NB4 (cell line): ENCODE results near the gene CPT1B.

Experiments used
- DNase-seq: peaks from one replicate; pipeline ENCODE4 v3.0.0; 2010; ENCODE audit warnings: low read depth
- H3K4me3 ChIP-seq: one replicate; pipeline ENCODE4 v1.5.1; 2011; ENCODE audit warnings: mild to moderate bottlenecking, low read depth, low read length, moderate library complexity
- MYC ChIP-seq: IDR thresholded peaks from 2 replicates; pipeline ENCODE4 v1.6.1; 2011; ENCODE audit warnings: low read depth, low read length
- POLR2A ChIP-seq: IDR thresholded peaks from 2 replicates; pipeline ENCODE4 v1.6.1; 2011; ENCODE audit warnings: mild to moderate bottlenecking; ENCODE audit not compliant: insufficient read length; ENCODE audit errors: extremely low read depth
- TF ChIP-seq, protein P1 (sequence below): IDR thresholded peaks from one replicate; pipeline ENCODE4 v1.5.1; 2012; ENCODE audit warnings: low read depth, low read length
- TF ChIP-seq, protein P2 (sequence below): IDR thresholded peaks from 2 replicates; pipeline ENCODE4 v1.6.1; 2011; ENCODE audit warnings: low read depth, low read length

The CPT1B gene

DNA sequence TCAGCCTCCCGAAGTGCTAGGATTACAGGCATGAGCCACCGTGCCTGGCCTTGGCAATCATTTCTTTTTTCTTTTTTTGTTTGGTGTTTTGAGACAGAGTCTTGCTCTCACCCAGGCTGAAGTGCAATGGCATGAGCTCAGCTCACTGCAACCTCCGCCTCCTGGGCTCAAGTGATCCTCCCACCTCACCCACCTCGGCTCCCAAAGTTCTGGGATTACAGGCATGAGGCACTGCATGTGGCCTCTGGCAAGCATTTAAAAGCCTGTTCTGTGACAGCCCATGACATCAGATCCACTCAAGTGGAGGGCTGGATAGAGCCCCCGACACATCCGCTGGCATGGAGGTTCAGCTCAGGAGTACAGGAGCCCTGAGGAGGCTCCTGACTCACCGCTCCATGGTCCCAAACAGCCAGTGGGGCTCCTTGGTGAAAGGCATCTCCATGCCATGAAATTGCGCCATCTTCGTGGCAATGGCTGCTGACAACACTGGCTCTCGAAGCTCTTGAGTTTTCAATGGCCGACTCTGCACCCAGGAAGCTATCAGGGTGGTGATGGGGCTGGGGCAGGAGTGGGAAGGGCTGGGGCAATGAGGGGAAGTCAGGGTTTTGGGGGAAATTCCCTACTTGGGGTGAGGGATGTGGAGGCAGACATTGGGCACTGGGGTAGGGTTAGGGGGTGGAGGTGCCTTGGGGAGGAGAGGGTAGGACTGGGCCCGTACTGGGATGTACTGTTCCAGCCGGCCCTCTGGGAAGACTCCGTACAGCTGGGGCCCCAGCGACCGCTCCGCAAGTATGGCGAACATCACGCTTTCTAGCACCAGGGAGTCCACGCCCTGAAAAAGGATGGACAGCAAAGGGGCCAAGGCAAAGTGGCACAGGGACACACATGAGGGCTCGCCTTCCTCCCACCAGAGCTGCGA is 3.1 kb upstream of the CPT1B start:
- peak; percentile 44 for DNase-seq
- H3K4me3 ChIP-seq = peak overlapping the region; percentile 77
- TF ChIP-seq MYC (no peak), POLR2A (no peak)
- TF ChIP-seq, protein P1, sequence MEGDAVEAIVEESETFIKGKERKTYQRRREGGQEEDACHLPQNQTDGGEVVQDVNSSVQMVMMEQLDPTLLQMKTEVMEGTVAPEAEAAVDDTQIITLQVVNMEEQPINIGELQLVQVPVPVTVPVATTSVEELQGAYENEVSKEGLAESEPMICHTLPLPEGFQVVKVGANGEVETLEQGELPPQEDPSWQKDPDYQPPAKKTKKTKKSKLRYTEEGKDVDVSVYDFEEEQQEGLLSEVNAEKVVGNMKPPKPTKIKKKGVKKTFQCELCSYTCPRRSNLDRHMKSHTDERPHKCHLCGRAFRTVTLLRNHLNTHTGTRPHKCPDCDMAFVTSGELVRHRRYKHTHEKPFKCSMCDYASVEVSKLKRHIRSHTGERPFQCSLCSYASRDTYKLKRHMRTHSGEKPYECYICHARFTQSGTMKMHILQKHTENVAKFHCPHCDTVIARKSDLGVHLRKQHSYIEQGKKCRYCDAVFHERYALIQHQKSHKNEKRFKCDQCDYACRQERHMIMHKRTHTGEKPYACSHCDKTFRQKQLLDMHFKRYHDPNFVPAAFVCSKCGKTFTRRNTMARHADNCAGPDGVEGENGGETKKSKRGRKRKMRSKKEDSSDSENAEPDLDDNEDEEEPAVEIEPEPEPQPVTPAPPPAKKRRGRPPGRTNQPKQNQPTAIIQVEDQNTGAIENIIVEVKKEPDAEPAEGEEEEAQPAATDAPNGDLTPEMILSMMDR = no peak

DNA sequence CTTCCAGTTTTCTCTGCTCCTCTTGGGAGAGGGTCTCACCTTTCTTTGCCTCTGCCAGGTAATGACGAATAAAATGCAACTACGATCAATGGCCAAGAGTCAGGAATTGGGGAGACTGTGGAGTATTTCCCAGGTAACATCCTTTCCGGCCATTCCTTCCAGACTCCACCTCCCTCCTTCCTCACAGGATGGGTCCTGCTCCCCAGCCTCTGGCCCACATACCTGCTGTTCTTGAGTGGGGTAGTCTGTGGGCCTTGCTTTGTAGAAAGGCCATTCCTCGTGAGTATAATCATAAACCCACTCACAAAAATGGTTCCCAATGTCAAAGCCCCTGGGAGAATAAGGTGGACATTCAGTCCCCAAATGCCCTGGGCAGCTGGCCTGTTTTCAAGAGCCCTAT is 1.5 kb upstream of the CPT1B start:
- TF ChIP-seq MYC (no peak), POLR2A (no peak)
- TF ChIP-seq, protein P1 = no peak
- TF ChIP-seq, protein P2, sequence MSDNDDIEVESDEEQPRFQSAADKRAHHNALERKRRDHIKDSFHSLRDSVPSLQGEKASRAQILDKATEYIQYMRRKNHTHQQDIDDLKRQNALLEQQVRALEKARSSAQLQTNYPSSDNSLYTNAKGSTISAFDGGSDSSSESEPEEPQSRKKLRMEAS = no peak
- DNase-seq = no peak
- H3K4me3 ChIP-seq = no peak overlapping the region

DNA sequence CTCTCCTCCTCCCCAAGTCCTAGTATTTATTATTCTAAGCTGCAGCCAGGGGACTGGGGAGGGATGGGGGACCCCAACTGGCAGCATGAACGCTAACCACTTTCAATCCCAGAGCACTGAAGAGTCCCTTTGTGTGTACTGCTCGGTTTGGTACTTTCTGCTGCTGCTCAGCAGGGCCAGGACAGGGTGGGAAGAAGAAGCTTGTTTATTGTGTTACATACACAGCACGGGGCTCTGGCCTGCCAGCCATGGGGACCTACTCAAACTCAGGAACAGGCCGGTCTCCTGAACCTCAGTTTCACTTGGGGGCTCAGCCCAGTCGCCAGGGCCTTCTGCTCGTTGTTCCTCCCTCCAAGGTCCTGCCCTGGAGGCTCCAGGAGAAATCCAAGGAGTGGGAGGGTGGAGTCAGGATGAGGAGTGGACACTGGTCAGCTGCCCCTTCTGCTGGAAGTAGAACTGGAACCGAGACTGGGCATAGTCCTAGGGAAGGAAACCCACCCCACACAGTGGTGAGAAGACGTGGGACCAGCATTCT is 616 bp upstream of the CPT1B start:
- no peak overlapping the region for H3K4me3 ChIP-seq
- DNase-seq = no peak
- TF ChIP-seq, protein P1 = no peak
- TF ChIP-seq POLR2A (no peak), MYC (no peak)
- TF ChIP-seq, protein P2 = no peak

DNA sequence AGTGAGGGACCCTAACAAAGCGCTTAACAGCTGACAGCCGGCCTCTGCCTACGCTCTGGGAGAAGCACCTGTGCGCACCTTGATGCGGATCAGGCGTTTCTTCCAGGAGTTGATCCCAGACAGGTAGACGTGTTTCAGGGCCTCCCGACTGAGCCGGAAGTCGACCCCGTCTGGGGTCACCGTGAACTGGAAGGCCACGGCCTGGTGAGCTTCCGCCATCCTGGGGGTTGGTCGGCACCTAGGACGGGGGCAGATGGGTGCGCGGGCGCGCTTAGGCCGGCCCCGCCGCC is 585 bp downstream of the CPT1B start:
- TF ChIP-seq POLR2A = no peak
- TF ChIP-seq, protein P2 = no peak
- no peak for TF ChIP-seq MYC
- TF ChIP-seq, protein P1 = no peak
- DNase-seq = no peak

DNA sequence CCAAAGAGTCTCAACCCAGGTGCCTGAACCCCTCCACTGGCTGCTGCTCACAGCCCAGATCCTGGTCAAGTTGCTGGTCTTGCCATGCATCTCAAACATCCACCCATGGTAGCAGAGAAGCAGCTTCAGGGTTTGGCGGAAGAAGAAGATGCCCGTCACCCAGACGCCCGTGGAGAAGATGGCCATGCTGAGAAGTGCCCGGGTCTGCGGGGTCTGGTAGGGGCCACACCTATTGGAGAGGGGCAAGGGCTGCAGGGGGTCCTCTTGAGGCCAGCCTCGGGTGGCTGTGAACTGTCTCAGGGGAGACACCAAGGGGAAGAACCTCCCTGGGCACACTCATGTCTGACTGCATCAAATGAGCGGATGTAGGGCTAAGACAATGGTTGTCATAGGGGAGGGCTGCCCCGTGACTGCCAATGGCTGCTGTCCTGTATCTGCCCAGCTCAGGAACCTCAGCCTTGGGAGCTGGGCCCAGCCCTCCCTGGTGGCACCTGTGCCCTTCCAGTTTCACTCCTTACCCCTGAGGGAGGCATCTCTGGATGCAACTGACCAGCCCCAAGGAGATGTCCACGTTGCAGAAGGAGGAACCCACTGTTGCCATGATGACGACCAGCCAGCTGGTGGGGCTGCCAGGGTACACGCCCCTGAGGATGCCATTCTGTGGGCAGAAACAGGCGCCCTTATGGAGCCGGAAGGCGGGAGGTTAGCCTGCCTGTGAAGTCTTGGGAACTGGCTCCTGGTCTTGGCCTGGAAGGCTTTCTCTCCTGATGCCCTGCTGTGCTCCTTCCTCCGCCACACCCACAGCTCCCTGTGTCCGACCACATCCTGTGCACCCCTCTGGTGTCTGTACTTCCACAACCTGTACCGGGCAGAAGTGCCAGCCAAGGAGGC is 1.2 kb downstream of the CPT1B start:
- no peak for DNase-seq
- TF ChIP-seq, protein P1 = no peak
- no peak overlapping the region for H3K4me3 ChIP-seq

More for the DNA sequence above, 585 bp downstream of the CPT1B start:
- no peak overlapping the region for H3K4me3 ChIP-seq
